Caco-2 (cell line): Measurements from ENCODE around the gene HSD17B4. TPM values are rescaled to one million over a fixed set of nuclear protein-coding genes. Genes with fewer than 3 reads are reported as not detected.

Source experiments
- BruUV-seq: library from RNA; stranded (reverse); fragments of 400-500 nt; replicated peaks from 2 replicates; lab custom pipeline; 2021; lab: Mats Ljungman, UMichigan
- CTCF ChIA-PET: fragments of 300-600 bp; sonication (Branson Sonifier 250); formaldehyde crosslinking; loops from one replicate; lab custom pipeline; 2022; ENCODE audit warnings: antibody characterized with exemption; lab: Charles Lee
- POLR2A ChIA-PET: fragments of 300-600 bp; sonication (Branson Sonifier 250); formaldehyde crosslinking; loops from one replicate; lab custom pipeline; 2022; ENCODE audit warnings: antibody characterized with exemption; lab: Charles Lee
- DNase-seq, 2 experiments: peaks; one replicate each; pipeline versions ENCODE4 v3.0.0 to v3.0.0-alpha.2; 2020 to 2022
- H3K27me3 ChIP-seq: replicated peaks from 2 replicates; pipeline ENCODE4 v1.6.0; 2011; ENCODE audit warnings: low read length; ENCODE audit not compliant: control insufficient read depth, insufficient read depth
- H3K36me3 ChIP-seq: 2 replicates; pipeline ENCODE4 v1.5.1; 2011; ENCODE audit warnings: low read length; ENCODE audit not compliant: control insufficient read depth, insufficient read depth
- H3K4me1 ChIP-seq: fragments of 250-450 bp; sonication (Bioruptor Pico); 2 replicates; pipeline ENCODE4 v1.5.1; 2020; ENCODE audit warnings: mild to moderate bottlenecking
- H3K4me3 ChIP-seq: 2 replicates; pipeline ENCODE4 v1.5.1; 2011; ENCODE audit warnings: low read depth, mild to moderate bottlenecking, control low read depth, low read length
- H3K9me3 ChIP-seq: fragments of 250-450 bp; sonication (Bioruptor Pico); 2 replicates; pipeline ENCODE4 v1.5.1; 2020; ENCODE audit warnings: mild to moderate bottlenecking, moderate library complexity
- H3K27ac Mint-ChIP-seq: one replicate; pipeline ENCODE4 v1.8.0; 2022; ENCODE audit warnings: mixed read lengths; ENCODE audit not compliant: unreplicated experiment
- H3K27me3 Mint-ChIP-seq: one replicate; pipeline ENCODE4 v1.8.0; 2022; ENCODE audit warnings: mixed read lengths; ENCODE audit not compliant: insufficient read depth, unreplicated experiment
- H3K36me3 Mint-ChIP-seq: one replicate; pipeline ENCODE4 v1.8.0; 2022; ENCODE audit warnings: mild to moderate bottlenecking, mixed read lengths; ENCODE audit not compliant: insufficient read depth, unreplicated experiment
- H3K4me1 Mint-ChIP-seq: one replicate; pipeline ENCODE4 v1.8.0; 2022; ENCODE audit warnings: low read depth, mixed read lengths; ENCODE audit not compliant: unreplicated experiment
- H3K4me3 Mint-ChIP-seq: one replicate; pipeline ENCODE4 v1.8.0; 2022; ENCODE audit warnings: mild to moderate bottlenecking, moderate library complexity, mixed read lengths; ENCODE audit not compliant: unreplicated experiment
- H3K9me3 Mint-ChIP-seq: one replicate; pipeline ENCODE4 v1.8.0; 2022; ENCODE audit warnings: mixed read lengths; ENCODE audit not compliant: unreplicated experiment
- CTCF ChIP-seq, 2 experiments: fragments of 200-600 bp in 1 of 2; IDR thresholded peaks; 1 replicate in 1 of 2; 2 replicates in 1 of 2; pipeline versions ENCODE4 v1.5.1 to v1.8.0; 2011 to 2022; ENCODE audit warnings: antibody characterized with exemption in 1 of 2, control low read depth in 1 of 2, inconsistent platforms in 1 of 2, low read depth in 1 of 2, low read length in 1 of 2, mild to moderate bottlenecking in 1 of 2, moderate library complexity in 1 of 2; ENCODE audit not compliant: insufficient read depth in 1 of 2, severe bottlenecking in 1 of 2, unreplicated experiment in 1 of 2
- intact Hi-C: fragments of 100-400 bp; cut with micrococcal nuclease; formaldehyde crosslinking; loops from one replicate; pipeline ENCODE4 v1.10.0; 2022; ENCODE audit not compliant: unreplicated experiment
- total RNA-seq: library from RNA; stranded (reverse); gene quantifications from 2 replicates; pipeline ENCODE4 v1.2.3, GENCODE V29; 2022

The HSD17B4 gene
- total RNA-seq, 1 experiment from 2014 or later: 172 TPM

GRCh38 chr5:119541716-119542115 lies 89.4 kb downstream of the HSD17B4 start:
- intact Hi-C loops: no loop called here
- H3K4me3 Mint-ChIP-seq: no peak overlapping the region
- no peaks in the 10 kb centered on the region for H3K27me3 Mint-ChIP-seq
- peaks cover 8% of the 10 kb centered on the region; the same call in 1 of the 2 replicates for H3K4me1 ChIP-seq
- TF ChIP-seq CTCF (IDR thresholded peaks at IDR 0.05; ENCODE audit: insufficient read depth in 1 of 2, low read depth in 1 of 2, low read length in 1 of 2, severe bottlenecking in 1 of 2, unreplicated experiment in 1 of 2): no peak
- no peaks in the 10 kb centered on the region for H3K9me3 Mint-ChIP-seq
- BruUV-seq: no TSS peak
- POLR2A ChIA-PET: no interaction called here
- CTCF ChIA-PET: no interaction called here
- DNase-seq: no peak
- H3K4me1 Mint-ChIP-seq: peaks cover 8% of the 10 kb centered on the region
- H3K36me3 Mint-ChIP-seq: peaks cover 10% of the 10 kb centered on the region
- peaks cover 3% of the 10 kb centered on the region for H3K36me3 ChIP-seq
- H3K4me3 ChIP-seq: no peak overlapping the region
- no peaks in the 10 kb centered on the region for H3K9me3 ChIP-seq
- no peak overlapping the region for H3K27ac Mint-ChIP-seq
- no peaks in the 10 kb centered on the region for H3K27me3 ChIP-seq

- Mint-ChIP-seq H3K4me1 (no peaks in the 10 kb centered on the region), H3K4me3 (no peak overlapping the region), H3K27me3 (no peaks in the 10 kb centered on the region), H3K9me3 (peaks cover 9% of the 10 kb centered on the region), H3K36me3 (no peaks in the 10 kb centered on the region), H3K27ac (no peak overlapping the region)
- Histone ChIP-seq H3K9me3 (no peaks in the 10 kb centered on the region), H3K4me1 (no peaks in the 10 kb centered on the region), H3K4me3 (no peak overlapping the region), H3K36me3 (no peaks in the 10 kb centered on the region), H3K27me3 (no peaks in the 10 kb centered on the region)
- DNase-seq: no peak
- intact Hi-C loops: no loop called here
- CTCF ChIA-PET: no interaction called here
- POLR2A ChIA-PET: no interaction called here
- no TSS peak for BruUV-seq
- no peak for TF ChIP-seq CTCF (IDR thresholded peaks at IDR 0.05; ENCODE audit: insufficient read depth in 1 of 2, low read depth in 1 of 2, low read length in 1 of 2, severe bottlenecking in 1 of 2, unreplicated experiment in 1 of 2)
These were observed 99.5 kb downstream of the HSD17B4 start for GRCh38 chr5:119551819-119552218.

- TF ChIP-seq CTCF (IDR thresholded peaks at IDR 0.05; ENCODE audit: insufficient read depth in 1 of 2, low read depth in 1 of 2, low read length in 1 of 2, severe bottlenecking in 1 of 2, unreplicated experiment in 1 of 2): no peak
- no peak for DNase-seq
- Mint-ChIP-seq H3K4me1 (no peaks in the 10 kb centered on the region), H3K4me3 (no peak overlapping the region), H3K27ac (no peak overlapping the region), H3K36me3 (no peaks in the 10 kb centered on the region), H3K27me3 (no peaks in the 10 kb centered on the region), H3K9me3 (peaks cover 9% of the 10 kb centered on the region)
- BruUV-seq: no TSS peak
- intact Hi-C loops: no loop called here
- ChIA-PET CTCF (no interaction called here), POLR2A (no interaction called here)
- Histone ChIP-seq H3K4me3 (no peak overlapping the region), H3K36me3 (no peaks in the 10 kb centered on the region), H3K27me3 (no peaks in the 10 kb centered on the region), H3K9me3 (no peaks in the 10 kb centered on the region), H3K4me1 (no peaks in the 10 kb centered on the region)
These were observed 102.3 kb downstream of the HSD17B4 start for GRCh38 chr5:119554597-119554996.
